HG02938 (cell line): ENCODE results near the gene LTBP2.
A peak's percentile ranks its signal among the peaks of the same experiment; 100 is the strongest.

Experiments
- ATAC-seq: cut with Tn5 transposase; IDR thresholded peaks from one replicate; pipeline ENCODE4 v1.9.1; 2021; ENCODE audit warnings: mild to moderate bottlenecking, moderate library complexity; ENCODE audit not compliant: unreplicated experiment

Gene LTBP2

GRCh38 chr14:74613211-74613914, 1.3 kb upstream of the LTBP2 start:
- no peak for ATAC-seq

GRCh38 chr14:74612350-74613021, 449 bp upstream of the LTBP2 start:
- peak; percentile 52 for ATAC-seq

DNA sequence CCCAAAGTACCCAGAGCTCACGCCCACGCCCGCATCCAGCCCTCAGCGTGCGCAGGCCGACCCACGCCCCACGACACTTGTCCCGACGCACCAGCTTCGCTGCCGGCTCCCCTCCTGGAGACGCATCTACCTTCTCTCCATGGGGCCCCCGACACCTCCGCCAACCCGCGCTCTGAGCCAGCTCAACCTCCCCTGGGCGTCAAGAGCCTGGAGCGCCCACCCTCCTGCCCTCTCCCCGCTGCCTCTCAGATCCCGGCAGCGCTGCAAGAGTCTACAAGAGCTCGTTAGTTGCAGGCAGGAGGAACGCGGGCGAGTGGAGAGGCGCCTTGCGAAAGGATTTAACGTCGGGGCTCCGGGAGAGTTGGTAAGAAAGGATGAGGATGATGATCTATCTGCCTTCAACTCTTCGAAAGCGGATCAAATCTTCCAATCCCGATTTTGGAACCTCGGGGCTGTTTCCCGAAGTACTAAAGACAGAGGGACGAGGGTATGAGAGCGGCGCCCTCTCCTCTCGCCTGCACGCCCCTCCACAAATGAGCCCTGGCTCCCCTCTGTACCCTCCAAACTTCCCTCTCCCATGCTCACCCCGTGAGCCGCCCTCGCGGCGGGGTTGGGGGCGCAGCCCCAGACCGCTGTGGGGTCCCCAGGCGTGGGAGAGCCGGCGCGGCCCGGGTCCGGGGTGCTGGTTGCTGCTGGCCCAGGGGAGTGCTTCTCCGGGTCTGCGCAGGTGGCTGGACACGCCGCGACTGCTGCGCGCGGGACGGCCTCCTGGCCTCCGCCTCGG, 979 bp downstream of the LTBP2 start:
- ATAC-seq = no peak

DNA sequence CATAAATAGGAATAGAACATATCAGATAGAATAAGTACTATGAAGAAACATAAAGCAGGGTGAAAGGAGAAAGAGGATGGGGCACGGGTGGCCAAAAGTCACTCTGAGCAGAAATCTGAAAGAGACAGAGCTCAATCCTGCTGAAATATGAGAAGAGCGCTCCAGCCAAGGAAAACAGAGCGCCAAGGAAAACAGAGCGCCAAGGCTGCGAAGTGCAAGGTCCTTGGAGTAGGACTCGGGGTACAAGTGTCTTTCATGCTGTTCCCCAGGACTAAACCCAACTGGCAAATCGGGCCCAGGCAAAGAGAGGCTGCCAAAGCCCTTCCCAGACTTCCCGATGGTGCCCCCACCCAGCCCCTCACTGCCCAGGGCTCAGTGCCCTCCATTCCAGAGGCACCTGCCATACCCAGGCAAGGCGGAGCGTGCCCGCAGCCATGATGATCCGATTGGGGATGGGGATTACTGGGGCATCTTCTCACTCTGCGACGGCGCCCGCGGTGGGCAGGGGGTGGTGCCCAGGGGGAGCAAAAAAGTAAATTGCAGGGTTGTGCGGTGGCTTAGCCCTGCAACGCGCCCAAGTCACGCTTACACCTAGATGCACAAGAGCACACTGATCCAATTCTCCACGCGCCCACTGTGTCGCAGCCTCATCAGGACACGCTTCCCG, 1.7 kb downstream of the LTBP2 start:
- ATAC-seq = no peak

DNA sequence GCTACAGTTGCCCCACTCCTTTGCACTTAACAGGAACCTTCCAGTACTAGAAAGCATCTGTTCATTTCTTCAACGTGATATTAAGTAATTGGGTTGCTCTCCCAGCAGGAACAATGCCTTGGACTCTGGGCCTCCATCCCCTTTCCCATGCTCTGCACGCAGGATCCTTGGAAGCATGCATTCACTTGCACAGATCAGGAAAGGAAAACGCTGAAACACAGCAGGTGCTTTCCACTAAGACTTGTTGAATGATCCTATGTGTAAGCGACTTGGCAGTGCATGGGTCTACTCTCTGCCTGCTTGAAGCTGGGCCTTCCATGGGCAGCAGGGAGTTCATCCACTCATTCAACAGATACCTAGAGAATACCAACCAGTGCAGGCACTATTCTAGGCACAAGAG, 2.3 kb downstream of the LTBP2 start:
- ATAC-seq = no peak

GRCh38 chr14:74608959-74609611, 3.0 kb downstream of the LTBP2 start:
- no peak for ATAC-seq

DNA sequence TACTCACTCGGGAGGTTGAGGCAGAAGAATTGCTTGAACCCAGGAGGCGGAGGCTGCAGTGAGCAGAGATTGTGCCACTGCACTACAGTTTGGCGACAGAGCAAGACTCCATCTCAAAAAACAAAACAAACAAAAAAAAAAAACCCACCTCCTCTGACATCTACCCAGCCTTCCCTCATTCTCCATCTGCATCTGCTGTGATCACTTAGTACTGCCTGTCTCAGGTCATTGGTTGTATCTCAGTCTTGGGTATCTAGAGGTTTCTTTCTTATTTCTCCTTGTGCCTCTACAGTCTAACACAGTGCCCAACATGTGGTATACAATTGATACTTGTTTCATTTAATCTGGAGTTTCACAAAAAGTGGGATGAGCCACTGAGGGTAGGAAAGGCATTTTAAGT, 5.3 kb downstream of the LTBP2 start:
- ATAC-seq = no peak

GRCh38 chr14:74605531-74606223, 6.4 kb downstream of the LTBP2 start:
- ATAC-seq = no peak

GRCh38 chr14:74604911-74605310, 7.1 kb downstream of the LTBP2 start:
- ATAC-seq = no peak

DNA sequence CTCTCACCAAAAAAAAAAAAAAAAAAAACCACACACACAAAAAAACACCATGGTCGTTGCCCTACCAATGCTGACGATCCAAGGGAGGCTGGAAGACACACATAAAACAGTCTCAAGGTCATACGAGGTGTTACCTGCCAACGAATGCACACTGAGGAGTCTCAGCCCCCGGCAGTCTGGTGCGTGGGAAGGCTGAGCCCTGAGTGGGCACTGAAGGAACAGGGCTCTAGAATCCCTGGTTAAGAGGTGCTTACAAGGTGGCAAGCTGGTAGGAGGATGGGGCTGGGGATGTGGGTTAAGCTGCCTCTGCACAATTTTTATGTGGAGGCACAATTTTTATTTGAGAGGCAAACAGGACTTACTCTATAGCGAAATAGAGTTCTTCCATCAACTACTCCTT, 7.9 kb downstream of the LTBP2 start:
- ATAC-seq = no peak

GRCh38 chr14:74601982-74602381, 10.1 kb downstream of the LTBP2 start:
- ATAC-seq = no peak

DNA sequence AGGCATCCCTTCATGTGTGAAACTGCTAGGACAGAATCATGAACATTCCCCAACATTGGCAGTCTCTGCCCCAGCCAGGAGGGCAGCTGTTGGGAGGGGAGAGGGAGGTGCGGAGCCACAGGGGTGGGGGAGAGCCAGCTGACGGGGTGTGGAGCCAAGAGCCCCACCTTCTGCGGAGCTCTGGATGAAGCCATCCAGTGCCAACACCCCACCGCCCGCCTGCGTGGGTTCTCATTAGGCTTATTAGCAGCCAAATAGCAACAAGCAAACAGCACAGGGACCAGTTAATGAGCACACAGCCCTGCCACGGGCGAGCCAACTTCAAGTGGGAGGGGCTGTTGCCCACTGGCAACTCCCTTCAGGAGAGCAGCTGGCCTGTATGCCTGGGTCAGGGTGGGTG, 12.1 kb downstream of the LTBP2 start:
- ATAC-seq = no peak

DNA sequence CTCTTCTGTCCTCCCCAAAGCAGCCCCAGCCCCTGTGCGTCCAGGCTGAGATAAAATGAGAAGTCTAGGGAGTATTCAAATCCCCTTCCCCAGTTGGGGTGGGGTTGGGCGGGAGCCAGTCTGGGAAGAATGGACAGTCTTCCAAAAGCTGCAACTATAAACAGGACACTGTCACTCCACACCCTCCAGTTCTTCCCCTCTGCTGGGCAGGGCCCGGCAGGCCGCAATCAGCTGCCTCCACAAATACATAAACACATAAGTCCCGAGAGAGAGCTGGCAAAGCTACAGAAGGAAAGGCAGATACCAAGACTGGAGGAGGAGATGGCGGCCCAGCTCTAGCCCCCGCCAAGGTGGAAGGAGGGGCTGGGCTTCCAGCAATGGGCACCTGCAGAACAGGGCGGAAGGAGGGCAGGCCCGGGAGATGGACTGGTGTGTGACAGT, 12.7 kb downstream of the LTBP2 start:
- ATAC-seq = no peak

DNA sequence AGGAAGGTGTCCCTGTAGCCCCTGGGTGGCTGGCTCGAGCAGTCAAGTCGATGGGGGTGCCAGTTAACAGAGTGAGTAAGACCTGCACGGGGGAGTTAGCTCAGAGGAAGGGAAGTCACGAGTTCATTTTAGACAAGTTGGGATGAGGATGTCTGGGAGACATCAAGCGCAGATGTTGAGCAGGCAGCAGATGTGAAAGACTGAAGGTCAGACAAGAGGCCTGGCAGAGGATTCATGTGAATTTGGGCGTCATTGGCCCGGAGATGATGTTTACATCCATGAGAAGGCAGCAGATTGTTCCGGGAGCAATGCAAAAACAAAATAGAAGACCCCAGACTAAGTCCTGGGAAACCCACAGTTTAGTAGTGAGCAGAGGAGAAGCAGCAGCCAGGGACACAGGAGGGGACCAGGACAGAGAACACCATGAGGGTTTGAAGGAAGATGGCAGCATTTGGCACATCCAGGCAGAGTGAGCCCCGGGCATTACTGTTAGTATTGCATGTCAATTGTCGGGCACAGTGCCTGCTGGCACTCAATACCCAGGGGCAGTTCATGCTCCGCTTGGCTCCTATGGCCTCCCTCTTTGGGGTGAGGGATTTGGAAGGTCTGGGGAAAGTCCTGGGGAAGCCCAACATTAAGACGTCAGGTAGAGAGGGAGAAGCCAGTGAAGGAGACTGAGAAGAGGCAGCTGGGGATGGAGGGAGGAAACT, 15.1 kb downstream of the LTBP2 start:
- no peak for ATAC-seq

GRCh38 chr14:74595006-74595735, 16.9 kb downstream of the LTBP2 start:
- ATAC-seq = no peak

- no peak for ATAC-seq
These were observed 17.4 kb downstream of the LTBP2 start for GRCh38 chr14:74594606-74595005.

DNA sequence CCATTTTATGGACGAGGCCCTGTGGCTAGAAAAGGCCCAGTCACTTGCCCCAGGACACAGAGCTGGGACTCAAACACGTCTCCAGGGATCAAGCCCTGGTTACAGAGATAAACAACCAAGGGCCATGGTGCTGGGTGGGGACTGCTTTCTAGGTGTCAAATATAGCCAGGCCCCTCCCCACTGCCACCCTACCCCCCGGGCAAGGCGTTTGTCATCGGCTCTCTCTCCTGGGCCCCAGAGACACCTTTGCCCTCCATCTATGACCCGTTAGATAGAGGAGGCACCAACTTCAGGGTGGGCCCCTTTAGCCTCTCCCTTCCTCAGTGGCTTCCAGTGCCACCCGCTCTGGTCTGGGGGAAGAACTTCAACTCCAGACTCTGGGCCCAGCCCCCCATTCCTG, 18.0 kb downstream of the LTBP2 start:
- no peak for ATAC-seq

- no peak for ATAC-seq
These were observed 18.6 kb downstream of the LTBP2 start for GRCh38 chr14:74593241-74593953.
